SKM-1 (cell line): ENCODE data around the gene RFWD3.
"Not testable (repeated sequence)": the region's sequence is repeated elsewhere in the genome, so short reads cannot be mapped to it uniquely, and the experiment has no call there.

Source experiments
- DNase-seq: peaks from one replicate; lab custom pipeline; 2025; ENCODE audit not compliant: unreplicated experiment; lab: John Stamatoyannopoulos, UW

The RFWD3 gene

GRCh38 chr16:74666425-74667254 lies at the start of gene RFWD3:
Gene RFWD3, minus strand, starts transcription at chr16:74666877. Its CDS starts 5,428 bp downstream, at chr16:74661449.
- peak; percentile 94 for DNase-seq

GRCh38 chr16:74716355-74716754 lies 49.7 kb upstream of the RFWD3 start:
- DNase-seq, result no peak

GRCh38 chr16:74713876-74714275 lies 47.2 kb upstream of the RFWD3 start:
- DNase-seq, result no peak

- DNase-seq, result no peak
Measured at GRCh38 chr16:74713325-74713724, 46.6 kb upstream of the RFWD3 start.

GRCh38 chr16:74711938-74712337 lies 45.3 kb upstream of the RFWD3 start:
- no peak for DNase-seq

- DNase-seq, result no peak
Measured at GRCh38 chr16:74710401-74710800, 43.7 kb upstream of the RFWD3 start.

- peak; percentile 80 for DNase-seq
Measured at GRCh38 chr16:74709441-74709877, 42.8 kb upstream of the RFWD3 start.

GRCh38 chr16:74700438-74701225 lies 34.0 kb upstream of the RFWD3 start, which contains the start of gene MLKL:
Gene MLKL, minus strand, starts transcription at chr16:74700862. Its CDS starts 5,105 bp downstream, at chr16:74695757.
- DNase-seq, result peak; percentile 94

GRCh38 chr16:74700116-74700437 lies 33.4 kb upstream of the RFWD3 start:
- DNase-seq, result no peak

GRCh38 chr16:74699666-74700065 lies 33.0 kb upstream of the RFWD3 start:
- no peak for DNase-seq

GRCh38 chr16:74698222-74698621 lies 31.5 kb upstream of the RFWD3 start:
- DNase-seq, result no peak

- peak; percentile 74 for DNase-seq
Measured at GRCh38 chr16:74695450-74696422, 29.1 kb upstream of the RFWD3 start.

GRCh38 chr16:74691093-74691855 lies 24.6 kb upstream of the RFWD3 start:
- DNase-seq, result no peak

GRCh38 chr16:74682556-74682955 lies 15.9 kb upstream of the RFWD3 start:
- DNase-seq, result no peak

GRCh38 chr16:74680681-74681080 lies 14.0 kb upstream of the RFWD3 start:
- no peak for DNase-seq

- no peak for DNase-seq
Measured at GRCh38 chr16:74679983-74680382, 13.3 kb upstream of the RFWD3 start.

- no peak for DNase-seq
Measured at GRCh38 chr16:74677868-74678267, 11.2 kb upstream of the RFWD3 start.

- DNase-seq, result no peak
Measured at GRCh38 chr16:74673876-74674275, 7.2 kb upstream of the RFWD3 start.

- not testable (repeated sequence) for DNase-seq
Measured at GRCh38 chr16:74668877-74669276, 2.2 kb upstream of the RFWD3 start.

GRCh38 chr16:74667255-74667700 lies 601 bp upstream of the RFWD3 start:
- no peak for DNase-seq
